Glutamatergic neuron (in vitro differentiated cells): Measurements from ENCODE around the gene PPRC1. TPM values are rescaled to one million over a fixed set of nuclear protein-coding genes. Genes with fewer than 3 reads are reported as not detected.

Experiments
- DNase-seq: peaks from one replicate; pipeline ENCODE4 v3.0.0; 2022
- H3K27ac Mint-ChIP-seq: one replicate; pipeline ENCODE4 v1.8.0; 2020; ENCODE audit warnings: mild to moderate bottlenecking, mixed read lengths, inconsistent platforms; ENCODE audit not compliant: unreplicated experiment
- H3K27me3 Mint-ChIP-seq: one replicate; pipeline ENCODE4 v1.8.0; 2020; ENCODE audit warnings: mild to moderate bottlenecking, moderate library complexity, mixed read lengths, inconsistent platforms; ENCODE audit not compliant: unreplicated experiment
- H3K36me3 Mint-ChIP-seq: one replicate; pipeline ENCODE4 v1.8.0; 2020; ENCODE audit warnings: mild to moderate bottlenecking, mixed read lengths, inconsistent platforms; ENCODE audit not compliant: unreplicated experiment
- H3K4me1 Mint-ChIP-seq: one replicate; pipeline ENCODE4 v1.8.0; 2020; ENCODE audit warnings: mild to moderate bottlenecking, low read depth, mixed read lengths, inconsistent platforms; ENCODE audit not compliant: unreplicated experiment
- H3K4me3 Mint-ChIP-seq: one replicate; pipeline ENCODE4 v1.8.0; 2020; ENCODE audit warnings: mild to moderate bottlenecking, mixed read lengths, inconsistent platforms; ENCODE audit not compliant: unreplicated experiment
- H3K9me3 Mint-ChIP-seq: one replicate; pipeline ENCODE4 v1.8.0; 2020; ENCODE audit warnings: mild to moderate bottlenecking, moderate library complexity, mixed read lengths, inconsistent platforms; ENCODE audit not compliant: unreplicated experiment
- total RNA-seq: library from RNA; stranded (reverse); fragmentation: NEBNext Ultra II Directional; extraction: Animal tissue kit (Norgen Biotek cat#: 25700); gene quantifications from one replicate; pipeline ENCODE4 v1.2.1, GENCODE V29; 2021; ENCODE audit not compliant: unreplicated experiment
- TF ChIP-seq, protein P1 (sequence below): fragments of 200-600 bp; sonication (generic); IDR thresholded peaks from one replicate; pipeline ENCODE4 v1.5.0; 2021; ENCODE audit not compliant: partially characterized antibody, unreplicated experiment

The PPRC1 gene
- total RNA-seq, 1 donor from 2014 or later, result 21.6 TPM

DNA sequence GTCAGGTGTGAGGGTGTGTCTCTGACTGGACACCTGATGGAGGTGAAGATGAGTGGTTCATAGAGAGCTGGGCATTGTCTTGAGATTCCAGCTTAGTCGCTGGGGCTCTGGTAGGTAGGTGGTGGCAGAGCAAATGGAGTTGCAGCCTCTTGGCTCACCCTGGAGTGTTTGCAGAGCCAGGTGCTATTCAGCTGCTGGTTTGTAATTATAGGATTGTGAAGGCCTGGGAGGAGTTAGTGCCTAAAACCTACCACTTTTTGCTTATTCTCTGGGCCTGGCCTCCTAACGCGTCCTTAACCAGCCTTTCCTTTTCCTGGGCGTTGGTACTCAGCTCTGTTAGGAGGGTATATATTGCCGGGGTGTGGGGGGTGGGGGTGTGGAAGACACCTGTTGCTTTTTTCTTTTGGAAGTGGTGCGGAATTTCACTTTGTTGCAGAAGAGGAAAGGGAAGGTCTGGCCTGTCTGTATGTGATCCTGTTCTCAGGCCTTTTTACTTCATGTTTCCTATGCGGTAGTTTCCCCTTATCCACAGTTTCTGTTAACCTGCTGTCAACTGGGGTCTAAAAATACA, 3.2 kb downstream of the PPRC1 start:
- H3K4me3 Mint-ChIP-seq, result no peak overlapping the region

DNA sequence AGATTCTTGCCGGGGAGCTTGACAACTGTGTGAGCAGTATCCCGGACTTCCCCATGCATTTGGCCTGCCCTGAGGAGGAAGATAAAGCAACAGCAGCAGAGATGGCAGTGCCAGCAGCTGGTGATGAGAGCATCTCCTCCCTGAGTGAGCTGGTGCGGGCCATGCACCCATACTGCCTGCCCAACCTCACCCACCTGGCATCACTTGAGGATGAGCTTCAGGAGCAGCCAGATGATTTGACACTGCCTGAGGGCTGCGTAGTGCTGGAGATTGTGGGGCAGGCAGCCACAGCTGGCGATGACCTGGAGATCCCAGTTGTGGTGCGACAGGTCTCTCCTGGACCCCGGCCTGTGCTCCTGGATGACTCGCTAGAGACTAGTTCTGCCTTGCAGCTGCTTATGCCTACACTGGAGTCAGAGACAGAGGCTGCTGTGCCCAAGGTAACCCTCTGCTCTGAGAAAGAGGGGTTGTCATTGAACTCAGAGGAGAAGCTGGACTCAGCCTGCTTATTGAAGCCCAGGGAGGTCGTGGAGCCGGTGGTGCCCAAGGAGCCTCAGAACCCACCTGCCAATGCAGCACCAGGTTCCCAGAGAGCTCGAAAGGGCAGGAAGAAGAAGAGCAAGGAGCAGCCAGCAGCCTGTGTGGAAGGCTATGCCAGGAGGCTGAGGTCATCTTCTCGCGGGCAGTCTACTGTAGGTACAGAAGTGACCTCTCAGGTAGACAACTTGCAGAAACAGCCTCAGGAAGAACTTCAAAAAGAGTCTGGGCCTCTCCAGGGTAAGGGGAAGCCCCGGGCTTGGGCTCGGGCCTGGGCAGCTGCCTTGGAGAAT, 6.7 kb downstream of the PPRC1 start:
- Mint-ChIP-seq H3K27ac (no peak overlapping the region), H3K4me1 (peaks cover 8% of the 10 kb centered on the region), H3K4me3 (no peak overlapping the region), H3K27me3 (peaks cover 11% of the 10 kb centered on the region), H3K9me3 (peaks cover 5% of the 10 kb centered on the region), H3K36me3 (peaks cover 3% of the 10 kb centered on the region)
- TF ChIP-seq, protein P1, sequence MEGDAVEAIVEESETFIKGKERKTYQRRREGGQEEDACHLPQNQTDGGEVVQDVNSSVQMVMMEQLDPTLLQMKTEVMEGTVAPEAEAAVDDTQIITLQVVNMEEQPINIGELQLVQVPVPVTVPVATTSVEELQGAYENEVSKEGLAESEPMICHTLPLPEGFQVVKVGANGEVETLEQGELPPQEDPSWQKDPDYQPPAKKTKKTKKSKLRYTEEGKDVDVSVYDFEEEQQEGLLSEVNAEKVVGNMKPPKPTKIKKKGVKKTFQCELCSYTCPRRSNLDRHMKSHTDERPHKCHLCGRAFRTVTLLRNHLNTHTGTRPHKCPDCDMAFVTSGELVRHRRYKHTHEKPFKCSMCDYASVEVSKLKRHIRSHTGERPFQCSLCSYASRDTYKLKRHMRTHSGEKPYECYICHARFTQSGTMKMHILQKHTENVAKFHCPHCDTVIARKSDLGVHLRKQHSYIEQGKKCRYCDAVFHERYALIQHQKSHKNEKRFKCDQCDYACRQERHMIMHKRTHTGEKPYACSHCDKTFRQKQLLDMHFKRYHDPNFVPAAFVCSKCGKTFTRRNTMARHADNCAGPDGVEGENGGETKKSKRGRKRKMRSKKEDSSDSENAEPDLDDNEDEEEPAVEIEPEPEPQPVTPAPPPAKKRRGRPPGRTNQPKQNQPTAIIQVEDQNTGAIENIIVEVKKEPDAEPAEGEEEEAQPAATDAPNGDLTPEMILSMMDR, result no peak
- DNase-seq, result no peak

More for the DNA sequence above, 3.2 kb downstream of the PPRC1 start:
- Mint-ChIP-seq H3K4me1 (peaks cover 16% of the 10 kb centered on the region), H3K9me3 (peaks cover 8% of the 10 kb centered on the region), H3K36me3 (peaks cover 3% of the 10 kb centered on the region), H3K27me3 (peaks cover 11% of the 10 kb centered on the region), H3K27ac (peak overlapping the region; percentile 7)
- DNase-seq, result no peak
- TF ChIP-seq, protein P1, result no peak

DNA sequence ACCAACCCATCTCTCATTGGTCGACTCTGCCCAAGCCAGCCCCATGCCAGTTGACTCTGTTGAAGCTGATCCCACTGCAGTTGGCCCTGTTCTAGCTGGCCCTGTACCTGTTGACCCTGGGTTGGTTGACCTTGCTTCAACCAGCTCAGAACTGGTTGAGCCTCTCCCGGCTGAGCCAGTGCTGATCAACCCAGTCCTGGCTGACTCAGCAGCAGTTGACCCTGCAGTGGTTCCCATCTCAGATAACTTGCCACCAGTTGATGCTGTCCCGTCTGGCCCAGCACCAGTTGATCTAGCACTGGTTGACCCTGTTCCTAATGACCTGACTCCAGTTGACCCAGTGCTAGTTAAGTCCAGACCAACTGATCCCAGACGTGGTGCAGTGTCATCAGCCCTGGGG, 7.4 kb downstream of the PPRC1 start:
- peaks cover 11% of the 10 kb centered on the region for H3K27me3 Mint-ChIP-seq
- H3K4me3 Mint-ChIP-seq, result no peak overlapping the region
- peaks cover 3% of the 10 kb centered on the region for H3K36me3 Mint-ChIP-seq
- TF ChIP-seq, protein P1, result no peak
- peaks cover 5% of the 10 kb centered on the region for H3K9me3 Mint-ChIP-seq
- no peak for DNase-seq
- H3K27ac Mint-ChIP-seq, result no peak overlapping the region
- H3K4me1 Mint-ChIP-seq, result peaks cover 2% of the 10 kb centered on the region

DNA sequence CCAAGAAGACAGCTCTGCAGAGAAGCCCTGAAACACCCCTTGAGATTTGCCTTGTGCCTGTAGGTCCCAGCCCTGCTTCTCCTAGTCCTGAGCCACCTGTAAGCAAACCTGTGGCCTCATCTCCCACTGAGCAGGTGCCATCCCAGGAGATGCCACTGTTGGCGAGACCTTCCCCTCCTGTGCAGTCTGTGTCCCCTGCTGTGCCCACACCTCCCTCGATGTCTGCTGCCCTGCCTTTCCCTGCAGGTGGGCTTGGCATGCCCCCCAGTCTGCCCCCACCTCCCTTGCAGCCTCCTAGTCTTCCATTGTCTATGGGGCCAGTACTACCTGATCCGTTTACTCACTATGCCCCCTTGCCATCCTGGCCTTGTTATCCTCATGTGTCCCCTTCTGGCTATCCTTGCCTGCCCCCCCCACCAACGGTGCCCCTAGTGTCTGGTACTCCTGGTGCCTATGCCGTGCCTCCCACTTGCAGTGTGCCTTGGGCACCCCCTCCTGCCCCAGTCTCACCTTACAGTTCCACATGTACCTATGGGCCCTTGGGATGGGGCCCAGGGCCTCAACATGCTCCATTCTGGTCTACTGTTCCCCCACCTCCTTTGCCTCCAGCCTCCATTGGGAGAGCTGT, 8.2 kb downstream of the PPRC1 start:
- no peaks in the 10 kb centered on the region for H3K4me1 Mint-ChIP-seq
- no peak for DNase-seq
- peaks cover 3% of the 10 kb centered on the region for H3K36me3 Mint-ChIP-seq
- peaks cover 11% of the 10 kb centered on the region for H3K27me3 Mint-ChIP-seq
- TF ChIP-seq, protein P1, result no peak
- peaks cover 5% of the 10 kb centered on the region for H3K9me3 Mint-ChIP-seq
- H3K4me3 Mint-ChIP-seq, result no peak overlapping the region
- H3K27ac Mint-ChIP-seq, result no peak overlapping the region

DNA sequence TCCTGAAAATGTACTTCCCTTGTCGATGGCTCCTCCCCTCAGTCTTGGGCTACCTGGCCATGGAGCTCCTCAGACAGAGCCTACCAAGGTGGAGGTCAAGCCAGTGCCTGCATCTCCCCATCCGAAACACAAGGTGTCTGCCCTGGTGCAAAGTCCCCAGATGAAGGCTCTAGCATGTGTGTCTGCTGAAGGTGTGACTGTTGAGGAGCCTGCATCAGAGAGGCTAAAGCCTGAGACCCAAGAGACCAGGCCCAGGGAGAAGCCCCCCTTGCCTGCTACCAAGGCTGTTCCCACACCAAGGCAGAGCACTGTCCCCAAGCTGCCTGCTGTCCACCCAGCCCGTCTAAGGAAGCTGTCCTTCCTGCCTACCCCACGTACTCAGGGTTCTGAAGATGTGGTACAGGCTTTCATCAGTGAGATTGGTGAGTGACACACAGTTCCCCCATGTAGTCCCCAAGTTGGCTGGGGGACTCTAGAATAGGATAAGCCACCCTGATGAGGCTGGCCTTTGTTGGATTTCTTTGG, 8.8 kb downstream of the PPRC1 start:
- Mint-ChIP-seq H3K4me3 (no peak overlapping the region), H3K27ac (no peak overlapping the region), H3K27me3 (peaks cover 11% of the 10 kb centered on the region), H3K4me1 (no peaks in the 10 kb centered on the region), H3K36me3 (peaks cover 3% of the 10 kb centered on the region), H3K9me3 (peaks cover 5% of the 10 kb centered on the region)
- TF ChIP-seq, protein P1, result no peak
- DNase-seq, result no peak
